Limb (tissue), 2 donors: ENCODE measurements around the gene HIPK4.
"Not testable (repeated sequence)": the region's sequence is repeated elsewhere in the genome, so short reads cannot be mapped to it uniquely, and the experiment has no call there.

ENCODE experiments used
- DNase-seq, 2 donors: peaks; one replicate each; pipeline ENCODE4 v3.0.0-alpha.2; 2016; ENCODE audit errors: extremely low spot score in 2 of 2

The HIPK4 gene

DNA sequence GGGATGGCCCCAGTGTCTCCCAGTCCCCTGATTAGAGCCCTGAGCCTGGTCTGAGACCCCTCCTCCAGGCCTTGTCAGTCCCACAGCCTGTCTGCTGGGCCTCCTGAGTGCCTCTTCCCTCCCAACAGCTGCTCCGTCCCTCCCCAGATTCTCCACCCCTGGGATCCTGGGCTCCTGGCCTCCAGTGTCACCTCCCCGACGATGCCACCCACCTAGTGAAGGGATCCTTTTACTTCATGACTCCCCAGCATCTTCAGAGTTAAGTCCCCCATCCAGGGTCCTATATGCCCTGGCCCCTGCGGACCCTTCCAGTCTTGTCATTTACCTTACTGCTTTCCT, 27.6 kb upstream of the HIPK4 start:
- DNase-seq = no peak

DNA sequence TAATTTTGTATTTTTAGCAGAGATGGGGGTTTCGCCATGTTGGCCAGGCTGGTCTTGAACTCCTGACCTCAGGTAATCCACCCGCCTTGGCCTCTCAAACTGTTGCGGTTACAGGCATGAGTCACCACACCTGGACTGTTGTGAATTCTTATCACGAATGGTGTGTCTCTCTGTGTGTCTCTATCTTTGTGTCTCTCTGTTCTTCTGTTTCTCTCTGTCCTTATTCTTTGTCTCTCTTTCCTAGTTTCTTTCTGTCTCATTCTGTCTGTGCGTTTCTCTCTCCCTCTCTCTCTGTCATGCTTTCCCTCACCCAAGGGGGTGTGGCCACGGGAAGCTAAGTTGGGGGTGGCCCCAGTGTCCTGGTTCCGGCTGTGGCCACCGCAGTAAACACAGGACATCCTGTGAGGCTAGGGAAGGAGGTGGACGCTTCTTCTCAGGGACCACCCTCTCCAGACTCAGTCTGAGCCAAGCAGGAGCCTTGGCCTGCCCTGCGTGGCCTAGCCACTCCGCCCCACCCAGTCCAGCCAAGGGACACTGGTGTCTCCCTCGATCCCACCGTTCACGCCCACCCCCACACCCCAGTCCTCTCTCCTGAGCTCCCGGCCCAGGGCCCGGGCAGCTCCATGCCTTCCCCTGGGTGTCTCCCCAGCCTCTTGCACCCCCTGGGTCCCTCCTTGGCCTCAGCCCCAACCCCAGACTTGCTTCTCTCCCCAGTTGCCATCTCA, 27.1 kb upstream of the HIPK4 start:
- DNase-seq = no peak

- DNase-seq = no peak
These were observed 25.8 kb upstream of the HIPK4 start for GRCh38 chr19:40415768-40416167.

- DNase-seq = no peak
These were observed 24.9 kb upstream of the HIPK4 start for GRCh38 chr19:40414542-40415535.

- peak; percentile 36 to 70 for DNase-seq
These were observed 23.4 kb upstream of the HIPK4 start, which contains the start of gene PRX for GRCh38 chr19:40413291-40413845. PRX (minus strand) TSS chr19:40413378; CDS start chr19:40407932, 5,446 bp downstream.

GRCh38 chr19:40412866-40413265, 22.9 kb upstream of the HIPK4 start:
- no peak for DNase-seq

GRCh38 chr19:40411958-40412499, 22.0 kb upstream of the HIPK4 start:
- DNase-seq = no peak

DNA sequence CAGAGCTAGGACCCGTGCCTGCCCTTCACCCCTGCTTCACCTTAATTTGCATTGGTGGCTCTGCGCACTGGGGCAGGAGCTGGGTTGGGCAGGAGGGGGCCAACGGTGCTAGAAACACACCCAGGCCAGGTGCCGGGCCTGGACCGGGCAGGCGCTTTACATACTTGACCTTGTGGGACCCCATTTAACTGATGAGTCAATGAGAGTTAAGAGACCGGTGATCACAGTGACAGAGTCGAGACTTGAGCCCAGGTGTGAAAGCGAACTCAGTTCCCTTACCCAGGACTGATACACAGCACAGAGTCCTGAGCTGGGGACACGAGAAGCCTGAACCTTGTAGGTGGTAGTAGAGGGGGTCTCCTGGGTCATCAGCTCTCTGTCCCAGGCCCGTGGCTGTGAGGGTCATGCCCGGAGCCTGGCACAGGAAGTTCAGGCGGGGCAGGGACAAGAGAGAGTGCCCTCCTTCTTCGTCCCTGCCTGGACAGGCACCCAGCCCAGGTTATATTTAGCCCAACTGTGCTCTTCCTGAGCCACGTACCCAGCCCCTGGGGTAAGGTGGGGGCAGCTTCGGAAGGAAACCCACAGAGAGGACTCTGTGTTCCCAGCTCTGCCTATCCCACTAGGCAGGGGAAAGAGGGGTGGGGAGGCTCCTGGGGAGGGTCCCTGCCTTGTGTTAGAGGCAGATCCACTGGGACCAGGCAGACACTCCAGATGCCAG, 21.3 kb upstream of the HIPK4 start:
- no peak for DNase-seq

- no peak for DNase-seq
These were observed 20.0 kb upstream of the HIPK4 start for GRCh38 chr19:40410030-40410389.

- not testable (repeated sequence) for DNase-seq
These were observed 18.6 kb upstream of the HIPK4 start for GRCh38 chr19:40408598-40408925.

- no peak for DNase-seq
These were observed 18.0 kb upstream of the HIPK4 start for GRCh38 chr19:40407714-40408597.

GRCh38 chr19:40403262-40403984, 13.4 kb upstream of the HIPK4 start:
- DNase-seq = peak; percentile 71 to 93

DNA sequence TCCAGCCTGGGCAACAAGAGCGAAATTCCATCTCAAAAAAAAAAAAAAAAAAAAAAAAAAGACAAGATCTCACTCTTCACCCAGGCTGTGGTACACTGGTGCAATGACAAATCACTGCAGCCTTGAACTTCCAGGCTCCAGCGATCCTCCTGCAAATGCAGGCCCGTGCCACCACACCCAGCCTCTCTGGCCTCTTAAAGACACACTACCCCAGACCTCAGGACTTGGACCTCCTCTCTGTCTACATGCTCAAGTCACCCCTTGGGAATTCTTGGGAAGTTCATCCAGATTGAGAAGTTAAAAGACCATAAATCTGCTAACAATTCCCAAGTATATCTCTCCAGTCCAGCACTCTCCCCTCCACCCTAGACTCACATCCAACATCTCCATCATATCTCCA, 10.6 kb upstream of the HIPK4 start:
- DNase-seq = no peak

DNA sequence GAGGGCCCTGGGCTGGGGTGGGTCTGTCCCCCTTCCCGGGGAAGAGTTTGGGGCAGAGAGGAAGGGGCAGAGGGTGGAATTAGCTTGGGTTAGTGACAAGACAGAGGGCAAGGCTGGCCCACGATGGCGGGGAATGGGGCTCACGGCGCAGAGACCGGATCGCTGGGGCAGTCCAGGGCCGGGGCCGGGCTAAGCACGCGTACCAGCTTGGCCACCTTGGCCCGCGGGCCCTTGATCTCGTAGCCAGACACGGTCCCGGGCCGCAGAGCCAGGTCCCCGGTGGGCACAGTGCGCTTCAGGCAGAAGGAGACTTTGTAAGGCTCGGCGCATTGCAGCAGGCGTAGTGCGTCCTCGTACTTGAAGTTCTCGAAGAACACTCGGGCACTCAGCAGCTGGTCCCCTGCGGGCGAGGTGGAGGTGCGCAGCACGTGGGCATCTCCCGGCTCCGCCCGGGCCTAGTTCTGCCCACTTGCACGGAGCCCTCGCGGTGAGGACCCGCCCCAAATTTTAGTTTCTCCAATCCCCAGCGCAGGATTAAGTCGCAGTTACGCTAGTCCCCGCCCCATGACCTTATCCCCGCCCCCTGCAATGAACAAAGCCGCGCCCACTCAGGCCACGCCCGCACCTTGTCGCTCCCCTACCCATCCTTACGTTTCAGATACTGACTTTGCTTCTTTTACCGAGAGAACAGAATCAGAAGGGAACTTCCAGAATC, 8.6 kb upstream of the HIPK4 start:
- DNase-seq = peak; percentile 43 to 72

GRCh38 chr19:40397568-40397906, 7.6 kb upstream of the HIPK4 start:
- no peak for DNase-seq

GRCh38 chr19:40396886-40397567, 7.0 kb upstream of the HIPK4 start:
- no peak for DNase-seq

DNA sequence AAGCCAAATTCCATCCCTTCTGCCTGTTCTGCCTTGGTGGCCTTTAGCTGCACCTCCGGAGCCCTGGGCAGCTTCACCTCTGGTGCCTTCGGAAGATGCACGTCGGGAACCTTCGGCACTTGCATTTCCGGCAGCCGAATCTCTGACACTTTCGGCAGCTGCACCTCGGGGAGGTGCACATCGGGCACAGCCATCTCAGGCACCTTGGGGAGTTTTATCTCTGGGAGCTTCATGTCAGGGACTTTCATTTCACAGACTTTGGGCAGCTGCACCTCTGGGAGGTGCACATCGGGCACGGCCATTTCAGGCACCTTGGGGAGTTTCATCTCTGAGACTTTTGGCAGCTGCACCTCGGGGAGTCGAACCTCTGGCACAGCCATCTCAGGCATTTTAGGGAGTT, 6.0 kb upstream of the HIPK4 start:
- no peak for DNase-seq

DNA sequence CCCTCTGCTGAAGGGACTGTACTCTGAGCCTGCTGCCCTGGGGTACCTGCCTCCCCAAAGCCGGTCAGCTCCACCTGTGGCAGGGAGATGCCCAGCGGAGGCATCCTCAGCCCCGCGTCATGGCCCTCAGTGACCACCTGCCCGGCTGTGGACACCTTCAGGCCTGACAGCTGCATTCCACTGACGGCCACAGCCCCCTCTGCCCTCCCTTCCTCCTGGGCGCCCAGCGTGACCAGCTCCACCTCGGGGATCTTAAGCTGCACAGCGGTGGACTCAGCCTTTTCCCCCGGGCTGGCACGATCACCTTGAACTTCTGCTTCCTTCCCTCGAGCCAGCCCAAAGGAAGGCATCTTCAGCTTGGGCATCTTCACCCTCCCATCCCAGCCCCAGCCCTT, 4.8 kb upstream of the HIPK4 start:
- no peak for DNase-seq
